Gastrocnemius medialis (tissue), 4 donors: Measurements from ENCODE around the gene LAMA3.

Experiments
- POLR2A ChIP-seq, 2 donors: fragments of 450-650 bp; IDR thresholded peaks; one replicate each; pipeline ENCODE4 v1.6.1; 2017; ENCODE audit warnings: antibody characterized with exemption in 2 of 2, mild to moderate bottlenecking in 2 of 2, moderate library complexity in 2 of 2
- TF ChIP-seq, protein P1 (sequence below), 5 experiments: fragments of 450-650 bp in 3 of 5; fragments of 200-600 bp in 2 of 5; sonication (generic) in 2 of 5; IDR thresholded peaks in 4 of 5; conservative IDR thresholded peaks in 1 of 5; 1 replicate in 4 of 5; 2 replicates in 1 of 5; pipeline ENCODE4 v1.5.1; 2016 to 2019; ENCODE audit warnings: antibody characterized with exemption in 5 of 5, mild to moderate bottlenecking in 3 of 5, moderate library complexity in 3 of 5

DNA sequence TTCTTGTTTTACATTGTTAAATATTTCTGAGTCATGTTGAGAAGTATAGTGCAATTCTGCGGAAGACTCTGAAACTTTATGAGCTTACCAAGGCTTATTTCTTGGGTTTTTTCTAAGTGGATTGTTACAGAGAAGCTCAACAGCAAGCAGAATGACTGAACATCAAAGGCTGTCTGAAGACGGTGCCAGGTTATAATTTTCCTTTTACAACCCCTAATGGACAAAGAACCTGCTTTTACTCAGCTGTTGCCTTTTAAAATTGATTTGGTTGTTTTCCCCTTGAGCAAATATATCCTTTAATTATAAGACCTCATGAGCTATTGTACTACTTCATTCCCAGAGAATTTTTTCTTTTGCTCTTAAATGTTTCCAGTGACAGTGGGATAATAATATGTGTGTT is 41.6 kb downstream of the LAMA3 start:
- TF ChIP-seq, protein P1, sequence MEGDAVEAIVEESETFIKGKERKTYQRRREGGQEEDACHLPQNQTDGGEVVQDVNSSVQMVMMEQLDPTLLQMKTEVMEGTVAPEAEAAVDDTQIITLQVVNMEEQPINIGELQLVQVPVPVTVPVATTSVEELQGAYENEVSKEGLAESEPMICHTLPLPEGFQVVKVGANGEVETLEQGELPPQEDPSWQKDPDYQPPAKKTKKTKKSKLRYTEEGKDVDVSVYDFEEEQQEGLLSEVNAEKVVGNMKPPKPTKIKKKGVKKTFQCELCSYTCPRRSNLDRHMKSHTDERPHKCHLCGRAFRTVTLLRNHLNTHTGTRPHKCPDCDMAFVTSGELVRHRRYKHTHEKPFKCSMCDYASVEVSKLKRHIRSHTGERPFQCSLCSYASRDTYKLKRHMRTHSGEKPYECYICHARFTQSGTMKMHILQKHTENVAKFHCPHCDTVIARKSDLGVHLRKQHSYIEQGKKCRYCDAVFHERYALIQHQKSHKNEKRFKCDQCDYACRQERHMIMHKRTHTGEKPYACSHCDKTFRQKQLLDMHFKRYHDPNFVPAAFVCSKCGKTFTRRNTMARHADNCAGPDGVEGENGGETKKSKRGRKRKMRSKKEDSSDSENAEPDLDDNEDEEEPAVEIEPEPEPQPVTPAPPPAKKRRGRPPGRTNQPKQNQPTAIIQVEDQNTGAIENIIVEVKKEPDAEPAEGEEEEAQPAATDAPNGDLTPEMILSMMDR (IDR thresholded peaks at IDR 0.05 in 4 of 5, conservative IDR thresholded peaks at IDR 0.05 in 1 of 5), result no peak
- TF ChIP-seq POLR2A (IDR thresholded peaks at IDR 0.05), result no peak
